HG03469 (cell line): ENCODE data around the gene DVL3.
"Not testable (repeated sequence)": the region's sequence is repeated elsewhere in the genome, so short reads cannot be mapped to it uniquely, and the experiment has no call there.

Source experiments
- ATAC-seq: cut with Tn5 transposase; IDR thresholded peaks from one replicate; pipeline ENCODE4 v1.9.1; 2021; ENCODE audit warnings: mild to moderate bottlenecking, moderate library complexity, moderate number of reproducible peaks; ENCODE audit not compliant: unreplicated experiment

The DVL3 gene

GRCh38 chr3:184155644-184156521 is 706 bp downstream of the DVL3 start:
- ATAC-seq = peak; percentile 13

- no peak for ATAC-seq
Measured at GRCh38 chr3:184156522-184156955, 1.4 kb downstream of the DVL3 start.

GRCh38 chr3:184157206-184157605 is 2.0 kb downstream of the DVL3 start:
- no peak for ATAC-seq

- no peak for ATAC-seq
Measured at GRCh38 chr3:184158404-184158803, 3.2 kb downstream of the DVL3 start.

- ATAC-seq = no peak
Measured at GRCh38 chr3:184160456-184160855, 5.3 kb downstream of the DVL3 start.

- ATAC-seq = not testable (repeated sequence)
Measured at GRCh38 chr3:184162571-184163070, 7.4 kb downstream of the DVL3 start.

GRCh38 chr3:184164648-184165330 is 9.6 kb downstream of the DVL3 start:
- no peak for ATAC-seq

- no peak for ATAC-seq
Measured at GRCh38 chr3:184165543-184165942, 10.4 kb downstream of the DVL3 start.

- ATAC-seq = no peak
Measured at GRCh38 chr3:184166671-184167070, 11.5 kb downstream of the DVL3 start.

GRCh38 chr3:184167786-184168185 is 12.6 kb downstream of the DVL3 start:
- no peak for ATAC-seq

GRCh38 chr3:184168363-184169120 is 13.4 kb downstream of the DVL3 start:
- no peak for ATAC-seq

GRCh38 chr3:184169896-184170875 is 15.0 kb downstream of the DVL3 start:
- ATAC-seq = no peak

- ATAC-seq = no peak
Measured at GRCh38 chr3:184171562-184171961, 16.4 kb downstream of the DVL3 start.

GRCh38 chr3:184172681-184173373 is 17.6 kb downstream of the DVL3 start:
- no peak for ATAC-seq

- ATAC-seq = no peak
Measured at GRCh38 chr3:184173374-184173722, 18.2 kb downstream of the DVL3 start.

- ATAC-seq = no peak
Measured at GRCh38 chr3:184174284-184174645, 19.1 kb downstream of the DVL3 start.

GRCh38 chr3:184174646-184175492 is 19.7 kb downstream of the DVL3 start, which contains the start of gene AP2M1:
Gene AP2M1, plus strand, starts transcription at chr3:184174855. Its CDS starts 2,139 bp downstream, at chr3:184176994.
- ATAC-seq = peak; percentile 83

- no peak for ATAC-seq
Measured at GRCh38 chr3:184175506-184175905, 20.3 kb downstream of the DVL3 start.

GRCh38 chr3:184175981-184176376 is 20.8 kb downstream of the DVL3 start:
- ATAC-seq = no peak
